Heart right ventricle (tissue), 16 donors: ENCODE measurements around the gene TMEM186. TPM values are rescaled to one million over a fixed set of nuclear protein-coding genes. Genes with fewer than 3 reads are reported as not detected.

Experiments
- ATAC-seq, 8 donors: fragments of 200-7000 bp; cut with Tn5 transposase; one replicate each; pipeline ENCODE4 v1.9.1; 2020; ENCODE audit warnings: mild to moderate bottlenecking in 8 of 8, moderate library complexity in 8 of 8, moderate number of reproducible peaks in 1 of 8
- DNase-seq, 2 donors: peaks; one replicate each; pipeline ENCODE4 v3.0.0-alpha.2; 2020
- H3K27ac ChIP-seq, 10 donors: fragments of 200-600 bp; sonication (generic) in 2 of 10; one replicate each; pipeline versions ENCODE4 v1.5.0 to v1.8.0; 2020 to 2022; ENCODE audit warnings: mild to moderate bottlenecking in 3 of 10
- H3K27me3 ChIP-seq, 7 donors: fragments of 200-600 bp; one replicate each; pipeline ENCODE4 v1.8.0; 2021 to 2022; ENCODE audit warnings: mild to moderate bottlenecking in 2 of 7
- H3K36me3 ChIP-seq, 9 donors: fragments of 200-600 bp; sonication (generic) in 1 of 9; one replicate each; pipeline versions ENCODE4 v1.5.0 to v1.8.0; 2020 to 2022; ENCODE audit warnings: mild to moderate bottlenecking in 2 of 9
- H3K4me1 ChIP-seq, 9 donors: fragments of 200-600 bp; sonication (generic) in 1 of 9; one replicate each; pipeline versions ENCODE4 v1.5.0 to v1.8.0; 2020 to 2022; ENCODE audit warnings: mild to moderate bottlenecking in 4 of 9
- H3K4me3 ChIP-seq, 10 donors: fragments of 200-600 bp; sonication (generic) in 2 of 10; one replicate each; pipeline versions ENCODE4 v1.5.0 to v1.8.0; 2020 to 2022; ENCODE audit warnings: mild to moderate bottlenecking in 7 of 10, moderate library complexity in 2 of 10
- H3K9me3 ChIP-seq, 11 donors: fragments of 200-600 bp in 10 of 11; sonication (generic) in 2 of 11; one replicate each; pipeline versions ENCODE4 v1.5.0 to v1.8.0; 2013 to 2022; ENCODE audit warnings: mild to moderate bottlenecking in 2 of 11, control low read depth in 1 of 11, moderate library complexity in 1 of 11
- WGBS, 2 donors: extraction: QIAGEN DNeasy Blood & Tissue Kit; methylation state at CpG; one replicate each; pipeline ENCODE4 v1.1.7; 2013; ENCODE audit warnings: inconsistent platforms in 1 of 2; 5-methylcytosine and 5-hydroxymethylcytosine counted together
- intact Hi-C, 10 donors: fragments of 100-400 bp; cut with DNase I; formaldehyde crosslinking; loops; one replicate each; pipeline versions ENCODE4 v1.11.1 to v1.14.2; 2022
- polyA plus RNA-seq, 2 donors: library from polyadenylated mRNA; stranded (reverse); fragments of 200-250 nt; gene quantifications; one replicate each; pipeline ENCODE4 v1.2.3, GENCODE V29; 2013
- total RNA-seq, 10 donors: library from RNA; stranded (reverse); fragmentation: NEBNext Ultra II Directional in 3 of 10; extraction: Animal tissue kit (Norgen Biotek cat#: 25700) in 3 of 10; gene quantifications; one replicate each; pipeline versions ENCODE4 v1.2.1 to v1.2.4, GENCODE V29; 2021 to 2023
- TF ChIP-seq, protein P1 (sequence below), 9 donors: fragments of 200-600 bp; sonication (generic) in 2 of 9; IDR thresholded peaks; one replicate each; pipeline versions ENCODE4 v1.5.0 to v1.8.0; 2021 to 2022; ENCODE audit warnings: antibody characterized with exemption in 9 of 9, mild to moderate bottlenecking in 5 of 9, moderate library complexity in 1 of 9
- donor health status: Arrhythmogenic right ventricular cardiomyopathy.
- donor health status: ischemic (EF 13 %, LVEDD 7.1; RV severe dilation, severe dysfunction).
- donor health status: healthy with polysubstance abuse.
- donor health status: DM: no; HTN: yes; CAD: no.
- donor health status: DM: no; HTN: no; CAD: no.
- donor health status: ischemic (EF 25% LVEDD 6.9; RV normal size, moderate dysfunction).
- donor health status: ischemic (EF 25% LVEDD 5.7; RV mildly dilated, moderate dysfunction).
- donor health status: healthy.
- donor health status: DM: yes; HTN: yes; CAD: no.
- donor health status: Ischemic cardiomyopathy.
- donor health status: ischemic (EF 35%, LVEDD 5.7; RV mildly dilated, moderate dysfunction).
- donor health status: nonischemic (EF 11% LVEDD 7.7; RV severe dilation, severe dysfunction).
- donor health status: DM: yes; HTN: yes; CAD: no.
- donor health status: PGD.
- donor health status: ischemic (EF 29% LVEDD 5.4; RV normal size, mild dysfunction).
- donor health status: nonischemic (EF 23%, LVEDD 6.1; RV moderate dilation, normal function).

TMEM186 gene
- total and polyA plus RNA-seq, 12 donors = 7.5 to 15.1 (median 13.9) TPM

DNA sequence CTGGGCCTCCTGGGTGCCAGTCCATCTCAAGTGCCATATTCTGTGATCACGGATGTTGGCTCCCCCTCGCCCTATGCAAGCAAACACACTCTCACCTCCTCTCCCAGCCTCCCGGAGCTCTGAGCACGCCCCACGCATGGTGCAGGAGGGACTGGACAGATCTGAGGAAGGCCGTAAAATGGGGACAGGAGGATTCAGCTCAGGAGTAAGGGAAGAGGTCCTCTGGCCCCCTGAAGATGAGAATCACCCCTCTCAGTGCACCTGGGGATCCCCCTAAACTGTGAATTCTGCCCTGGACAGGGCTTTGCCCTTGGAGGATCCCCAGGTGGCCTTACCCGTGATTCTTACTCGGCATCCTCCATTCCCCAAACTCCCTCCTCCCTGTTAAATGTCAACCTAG lies 15.6 kb downstream of the TMEM186 start:
- DNase-seq (no peak), ATAC-seq (peak in 1 of 8 donors; percentile 16)
- no peaks in the 10 kb centered on the region for H3K9me3 ChIP-seq
- intact Hi-C loops = loop anchor here in 1 of 10 donors (10.0 kb wide), 1 partner anchor 207 kb away; no protein-coding TSS in a partner anchor
- H3K4me3 ChIP-seq = no peak overlapping the region
- TF ChIP-seq, protein P1, sequence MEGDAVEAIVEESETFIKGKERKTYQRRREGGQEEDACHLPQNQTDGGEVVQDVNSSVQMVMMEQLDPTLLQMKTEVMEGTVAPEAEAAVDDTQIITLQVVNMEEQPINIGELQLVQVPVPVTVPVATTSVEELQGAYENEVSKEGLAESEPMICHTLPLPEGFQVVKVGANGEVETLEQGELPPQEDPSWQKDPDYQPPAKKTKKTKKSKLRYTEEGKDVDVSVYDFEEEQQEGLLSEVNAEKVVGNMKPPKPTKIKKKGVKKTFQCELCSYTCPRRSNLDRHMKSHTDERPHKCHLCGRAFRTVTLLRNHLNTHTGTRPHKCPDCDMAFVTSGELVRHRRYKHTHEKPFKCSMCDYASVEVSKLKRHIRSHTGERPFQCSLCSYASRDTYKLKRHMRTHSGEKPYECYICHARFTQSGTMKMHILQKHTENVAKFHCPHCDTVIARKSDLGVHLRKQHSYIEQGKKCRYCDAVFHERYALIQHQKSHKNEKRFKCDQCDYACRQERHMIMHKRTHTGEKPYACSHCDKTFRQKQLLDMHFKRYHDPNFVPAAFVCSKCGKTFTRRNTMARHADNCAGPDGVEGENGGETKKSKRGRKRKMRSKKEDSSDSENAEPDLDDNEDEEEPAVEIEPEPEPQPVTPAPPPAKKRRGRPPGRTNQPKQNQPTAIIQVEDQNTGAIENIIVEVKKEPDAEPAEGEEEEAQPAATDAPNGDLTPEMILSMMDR (IDR thresholded peaks at IDR 0.05) = no peak
- H3K27me3 ChIP-seq = no peaks in the 10 kb centered on the region
- WGBS, 2 donors = 94% methylated on average over 8 of the region's 8 CpGs
- no peaks in the 10 kb centered on the region for H3K4me1 ChIP-seq
- no peak overlapping the region for H3K27ac ChIP-seq
- peaks cover 0 to 23% (median 0%) of the 10 kb centered on the region in 9 donors for H3K36me3 ChIP-seq

DNA sequence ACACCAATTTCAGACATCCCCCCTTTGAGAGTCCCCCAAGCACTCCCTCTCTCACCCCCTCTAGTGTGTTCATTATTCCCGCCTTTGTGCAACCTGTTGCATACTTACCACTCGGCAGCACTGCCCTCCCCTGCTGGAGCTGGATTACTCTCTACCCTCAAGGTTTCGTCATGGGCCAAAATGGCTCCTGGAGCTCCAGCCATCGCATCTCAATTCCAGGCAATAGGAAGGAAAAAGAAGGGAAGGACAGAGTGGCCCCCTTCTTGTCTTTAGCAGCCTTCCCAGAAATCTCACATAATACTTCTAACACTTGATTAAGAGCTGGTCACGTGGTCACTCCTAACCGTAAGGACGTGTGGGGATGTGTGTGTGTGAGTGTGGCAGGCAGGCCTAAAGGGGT lies 20.2 kb downstream of the TMEM186 start:
- Histone ChIP-seq H3K4me3 (no peak overlapping the region), H3K4me1 (no peaks in the 10 kb centered on the region), H3K27me3 (no peaks in the 10 kb centered on the region), H3K27ac (no peak overlapping the region), H3K9me3 (no peaks in the 10 kb centered on the region), H3K36me3 (peaks cover 0 to 63% (median 6%) of the 10 kb centered on the region in 9 donors)
- ATAC-seq (no peak), DNase-seq (no peak)
- intact Hi-C loops = no loop called here
- TF ChIP-seq, protein P1 (IDR thresholded peaks at IDR 0.05) = no peak
- WGBS, 2 donors = 90 to 94% methylated on average over 7 of the region's 7 CpGs

DNA sequence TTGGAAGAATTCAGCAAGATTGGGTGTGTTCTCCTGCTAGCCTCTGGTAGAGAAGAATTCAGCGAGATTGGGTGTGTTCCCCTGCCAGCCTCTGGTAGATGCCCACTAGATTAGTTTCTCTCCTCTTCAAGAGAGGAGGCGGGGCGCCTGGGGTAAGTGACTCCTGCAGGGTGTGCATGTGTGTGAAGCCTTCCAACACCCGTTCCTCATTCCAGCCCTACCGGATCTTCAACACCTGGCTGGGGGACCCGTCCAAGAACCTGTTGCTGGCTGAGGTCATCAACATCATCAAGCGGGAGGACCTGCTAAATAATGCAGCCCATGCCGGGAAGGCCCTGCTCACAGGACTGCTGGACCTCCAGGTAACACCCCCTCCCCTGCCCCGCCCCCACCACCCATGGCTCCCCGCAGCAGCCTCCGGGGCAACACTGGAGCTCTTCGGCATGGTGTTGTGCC lies 21.3 kb downstream of the TMEM186 start:
- H3K27ac ChIP-seq = no peak overlapping the region
- H3K4me3 ChIP-seq = no peak overlapping the region
- TF ChIP-seq, protein P1 (IDR thresholded peaks at IDR 0.05) = no peak
- H3K9me3 ChIP-seq = no peaks in the 10 kb centered on the region
- no peaks in the 10 kb centered on the region for H3K4me1 ChIP-seq
- peaks cover 0 to 68% (median 6%) of the 10 kb centered on the region in 9 donors for H3K36me3 ChIP-seq
- 70 to 81% methylated on average over 12 of the region's 12 CpGs for WGBS, 2 donors
- no peaks in the 10 kb centered on the region for H3K27me3 ChIP-seq
- intact Hi-C loops = no loop called here
- ATAC-seq (no peak), DNase-seq (no peak)

DNA sequence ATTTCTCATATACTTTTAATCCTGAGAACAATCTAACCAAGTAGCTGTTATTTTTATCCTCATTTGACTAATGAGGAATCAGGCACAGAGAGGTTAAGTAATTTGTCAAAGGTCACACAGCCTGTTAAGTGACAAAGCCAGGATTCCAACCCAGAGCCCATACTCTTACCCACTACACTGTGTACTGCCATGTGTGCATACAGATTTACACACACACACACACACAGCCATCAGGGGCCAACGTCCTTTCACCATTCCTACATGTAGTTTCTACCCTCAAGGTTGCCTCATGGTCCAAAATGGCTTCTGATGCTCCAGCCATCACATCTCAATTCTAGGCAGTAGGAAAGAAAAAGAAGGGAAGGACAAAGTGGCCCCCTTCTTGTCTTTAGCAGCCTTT lies 22.1 kb downstream of the TMEM186 start:
- Histone ChIP-seq H3K36me3 (peaks cover 0 to 68% (median 6%) of the 10 kb centered on the region in 9 donors), H3K27ac (no peak overlapping the region), H3K4me3 (no peak overlapping the region), H3K4me1 (no peaks in the 10 kb centered on the region), H3K27me3 (no peaks in the 10 kb centered on the region), H3K9me3 (no peaks in the 10 kb centered on the region)
- TF ChIP-seq, protein P1 (IDR thresholded peaks at IDR 0.05) = no peak
- 93 to 95% methylated on average over 1 of the region's 1 CpG for WGBS, 2 donors
- DNase-seq (no peak), ATAC-seq (no peak)
- intact Hi-C loops = no loop called here
